Measurements from ENCODE around the gene ZNF780A. TPM values are rescaled to one million over a fixed set of nuclear protein-coding genes. Genes with fewer than 3 reads are reported as not detected.

ZNF780A gene
- total RNA-seq, 2 donors from 2014 or later: 12.6 to 25.3 TPM

- ATAC-seq (replicated peaks): no peak
- H3K9me3 Mint-ChIP-seq: peaks cover 3% of the 10 kb centered on the region
- no peaks in the 10 kb centered on the region for H3K4me1 Mint-ChIP-seq
- no peak overlapping the region for H3K4me3 Mint-ChIP-seq
- H3K27me3 Mint-ChIP-seq: peaks cover 3% of the 10 kb centered on the region
- no peaks in the 10 kb centered on the region for H3K36me3 Mint-ChIP-seq (ENCODE audit: low read depth)
- no peak overlapping the region for H3K27ac Mint-ChIP-seq
These were observed 12.9 kb upstream of the ZNF780A start for GRCh38 chr19:40103600-40103999.

DNA sequence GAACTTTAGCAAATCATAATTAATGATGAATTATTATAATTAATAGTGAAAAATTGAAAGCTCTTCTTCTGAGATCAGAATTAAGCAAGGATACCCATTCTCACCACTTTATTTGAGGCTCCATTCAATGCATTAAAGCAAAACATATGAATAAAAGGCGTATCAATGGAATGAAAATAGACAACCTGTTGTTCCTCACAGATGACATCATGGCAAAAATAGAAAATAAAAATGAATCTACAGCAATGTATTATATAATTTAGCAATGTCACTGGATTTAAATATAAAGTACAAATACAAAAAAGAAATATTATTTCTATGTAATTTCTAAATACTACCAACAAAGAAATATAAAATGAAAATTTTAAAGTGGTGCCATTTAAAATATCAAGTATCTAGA is 11.1 kb upstream of the ZNF780A start:
- Mint-ChIP-seq H3K36me3 (ENCODE audit: low read depth) (no peaks in the 10 kb centered on the region), H3K27ac (no peak overlapping the region), H3K4me3 (no peak overlapping the region), H3K4me1 (no peaks in the 10 kb centered on the region), H3K9me3 (peaks cover 3% of the 10 kb centered on the region), H3K27me3 (peaks cover 7% of the 10 kb centered on the region)
- ATAC-seq (replicated peaks): no peak

- H3K27me3 Mint-ChIP-seq: peaks cover 11% of the 10 kb centered on the region
- H3K36me3 Mint-ChIP-seq (ENCODE audit: low read depth): peaks cover 11% of the 10 kb centered on the region
- H3K9me3 Mint-ChIP-seq: no peaks in the 10 kb centered on the region
- H3K27ac Mint-ChIP-seq: no peak overlapping the region
- H3K4me3 Mint-ChIP-seq: no peak overlapping the region
- H3K4me1 Mint-ChIP-seq: peaks cover 20% of the 10 kb centered on the region
- no peak for ATAC-seq (replicated peaks)
These were observed 2.7 kb upstream of the ZNF780A start for GRCh38 chr19:40093416-40093815.

- Mint-ChIP-seq H3K36me3 (ENCODE audit: low read depth) (peaks cover 17% of the 10 kb centered on the region), H3K27me3 (peaks cover 7% of the 10 kb centered on the region), H3K27ac (peak overlapping the region; percentile 100), H3K9me3 (no peaks in the 10 kb centered on the region), H3K4me3 (peak overlapping the region; percentile 100), H3K4me1 (peaks cover 26% of the 10 kb centered on the region)
- no peak for ATAC-seq (replicated peaks)
These were observed 724 bp upstream of the ZNF780A start for GRCh38 chr19:40091205-40092129.

GRCh38 chr19:40089462-40089861 is 1.3 kb downstream of the ZNF780A start:
- Mint-ChIP-seq H3K4me1 (peaks cover 26% of the 10 kb centered on the region), H3K4me3 (peak overlapping the region; percentile 100), H3K27ac (peak overlapping the region; percentile 100), H3K9me3 (no peaks in the 10 kb centered on the region), H3K27me3 (peaks cover 5% of the 10 kb centered on the region), H3K36me3 (ENCODE audit: low read depth) (peaks cover 24% of the 10 kb centered on the region)
- no peak for ATAC-seq (replicated peaks)

- Mint-ChIP-seq H3K36me3 (ENCODE audit: low read depth) (peaks cover 33% of the 10 kb centered on the region), H3K27ac (peak overlapping the region; percentile 10), H3K9me3 (no peaks in the 10 kb centered on the region), H3K4me3 (peak overlapping the region; percentile 100), H3K4me1 (peaks cover 30% of the 10 kb centered on the region), H3K27me3 (no peaks in the 10 kb centered on the region)
- ATAC-seq (replicated peaks): no peak
These were observed 2.3 kb downstream of the ZNF780A start for GRCh38 chr19:40088299-40089047.

GRCh38 chr19:40084948-40085347 is 5.8 kb downstream of the ZNF780A start:
- Mint-ChIP-seq H3K9me3 (no peaks in the 10 kb centered on the region), H3K27me3 (no peaks in the 10 kb centered on the region), H3K4me3 (no peak overlapping the region), H3K36me3 (ENCODE audit: low read depth) (peaks cover 68% of the 10 kb centered on the region), H3K27ac (no peak overlapping the region), H3K4me1 (peaks cover 21% of the 10 kb centered on the region)
- no peak for ATAC-seq (replicated peaks)

- H3K27me3 Mint-ChIP-seq: no peaks in the 10 kb centered on the region
- peaks cover 15% of the 10 kb centered on the region for H3K9me3 Mint-ChIP-seq
- H3K4me1 Mint-ChIP-seq: peaks cover 4% of the 10 kb centered on the region
- ATAC-seq (replicated peaks): no peak
- no peak overlapping the region for H3K4me3 Mint-ChIP-seq
- peaks cover 87% of the 10 kb centered on the region for H3K36me3 Mint-ChIP-seq (ENCODE audit: low read depth)
- H3K27ac Mint-ChIP-seq: no peak overlapping the region
These were observed 9.3 kb downstream of the ZNF780A start for GRCh38 chr19:40081411-40081810.

- peaks cover 4% of the 10 kb centered on the region for H3K4me1 Mint-ChIP-seq
- H3K27me3 Mint-ChIP-seq: no peaks in the 10 kb centered on the region
- peaks cover 98% of the 10 kb centered on the region for H3K36me3 Mint-ChIP-seq (ENCODE audit: low read depth)
- H3K27ac Mint-ChIP-seq: no peak overlapping the region
- H3K4me3 Mint-ChIP-seq: no peak overlapping the region
- no peak for ATAC-seq (replicated peaks)
- peaks cover 21% of the 10 kb centered on the region for H3K9me3 Mint-ChIP-seq
These were observed 10.5 kb downstream of the ZNF780A start for GRCh38 chr19:40080289-40080688.

DNA sequence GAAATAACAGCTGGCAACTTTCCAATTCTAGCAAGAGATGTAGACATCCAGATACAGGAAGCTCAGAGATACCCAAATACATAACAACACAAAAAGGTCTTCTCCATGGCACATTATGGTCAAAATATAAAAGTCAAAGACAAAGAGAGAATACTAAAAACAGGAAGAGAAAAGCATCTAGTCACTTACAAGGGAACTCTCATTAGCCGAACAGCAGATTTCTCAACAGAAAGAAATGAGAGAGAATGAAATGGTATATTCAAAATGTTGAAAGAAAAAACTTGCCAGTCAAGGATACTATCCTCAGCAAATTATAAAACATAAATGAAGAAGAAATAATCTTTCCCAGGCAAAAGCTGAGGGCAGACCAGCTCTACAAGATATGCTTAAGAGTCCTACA is 12.4 kb downstream of the ZNF780A start:
- H3K4me3 Mint-ChIP-seq: no peak overlapping the region
- H3K27ac Mint-ChIP-seq: no peak overlapping the region
- ATAC-seq (replicated peaks): no peak
- peaks cover 100% of the 10 kb centered on the region for H3K36me3 Mint-ChIP-seq (ENCODE audit: low read depth)
- H3K9me3 Mint-ChIP-seq: peaks cover 25% of the 10 kb centered on the region
- no peaks in the 10 kb centered on the region for H3K27me3 Mint-ChIP-seq
- H3K4me1 Mint-ChIP-seq: no peaks in the 10 kb centered on the region

GRCh38 chr19:40070058-40070457 is 20.7 kb downstream of the ZNF780A start:
- H3K4me1 Mint-ChIP-seq: no peaks in the 10 kb centered on the region
- no peak overlapping the region for H3K4me3 Mint-ChIP-seq
- H3K27me3 Mint-ChIP-seq: no peaks in the 10 kb centered on the region
- H3K9me3 Mint-ChIP-seq: peaks cover 12% of the 10 kb centered on the region
- no peak overlapping the region for H3K27ac Mint-ChIP-seq
- no peak for ATAC-seq (replicated peaks)
- peaks cover 29% of the 10 kb centered on the region for H3K36me3 Mint-ChIP-seq (ENCODE audit: low read depth)

DNA sequence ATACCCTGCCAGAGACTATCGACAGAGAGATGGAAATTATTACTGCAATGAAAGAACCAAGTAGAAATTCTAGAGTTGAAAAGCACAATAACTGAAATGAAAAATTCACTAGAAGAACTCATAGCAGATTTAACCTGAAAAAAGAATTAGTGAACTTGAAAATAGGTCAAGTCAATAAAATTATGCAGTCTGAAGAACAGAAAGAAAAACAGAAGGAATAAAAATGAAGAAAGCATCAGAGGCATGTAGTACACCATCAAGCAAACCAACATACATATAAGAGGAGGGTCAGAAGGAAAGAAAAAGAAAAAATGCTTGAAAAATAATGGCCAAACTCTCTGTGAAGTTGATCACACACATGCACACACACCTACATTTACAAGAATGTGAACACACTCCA is 31.1 kb downstream of the ZNF780A start:
- no peak for ATAC-seq (replicated peaks)
- Mint-ChIP-seq H3K36me3 (ENCODE audit: low read depth) (no peaks in the 10 kb centered on the region), H3K27ac (no peak overlapping the region), H3K9me3 (peaks cover 17% of the 10 kb centered on the region), H3K4me1 (peaks cover 11% of the 10 kb centered on the region), H3K27me3 (peaks cover 6% of the 10 kb centered on the region), H3K4me3 (no peak overlapping the region)

DNA sequence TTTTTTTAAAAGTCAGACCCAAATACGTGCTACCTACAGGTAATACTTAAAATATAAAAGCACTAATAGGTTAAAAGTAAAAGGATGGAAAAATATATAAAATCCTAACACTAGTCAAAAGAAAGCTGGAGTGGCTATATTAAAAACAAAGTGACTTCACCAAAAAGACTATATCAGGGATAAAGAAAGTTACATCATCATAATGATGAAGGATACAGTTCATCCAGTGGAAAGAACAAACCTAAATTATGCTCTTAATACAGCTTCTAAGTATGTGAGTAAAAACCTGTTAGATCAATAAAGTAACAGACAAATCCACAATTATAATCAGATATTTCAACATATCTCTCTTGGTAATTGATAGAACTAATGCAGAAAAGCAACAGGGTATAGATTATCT is 33.6 kb downstream of the ZNF780A start:
- no peaks in the 10 kb centered on the region for H3K36me3 Mint-ChIP-seq (ENCODE audit: low read depth)
- peak overlapping the region; percentile 97 for H3K4me3 Mint-ChIP-seq
- no peak for ATAC-seq (replicated peaks)
- peaks cover 21% of the 10 kb centered on the region for H3K4me1 Mint-ChIP-seq
- H3K27me3 Mint-ChIP-seq: peaks cover 6% of the 10 kb centered on the region
- peaks cover 9% of the 10 kb centered on the region for H3K9me3 Mint-ChIP-seq
- H3K27ac Mint-ChIP-seq: no peak overlapping the region

DNA sequence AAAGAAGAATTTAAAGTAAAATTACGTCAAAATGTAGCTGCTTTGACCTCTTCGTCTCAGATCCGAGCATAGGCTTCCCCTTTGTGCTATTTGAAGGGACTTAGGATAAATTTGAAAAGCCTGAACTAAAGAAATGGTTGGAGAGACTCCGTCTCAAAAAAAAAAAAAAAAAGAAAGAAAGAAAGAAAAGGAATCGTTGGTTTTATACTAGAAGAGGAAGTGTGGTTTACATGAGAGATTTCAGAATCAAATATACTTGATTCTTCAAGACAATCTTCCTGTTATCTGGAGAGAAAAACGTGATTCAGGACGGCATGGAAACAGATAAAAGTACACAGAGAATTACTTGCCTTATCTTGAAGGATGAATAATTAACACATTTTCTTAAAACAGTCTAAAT is 34.2 kb downstream of the ZNF780A start:
- peaks cover 21% of the 10 kb centered on the region for H3K4me1 Mint-ChIP-seq
- peak overlapping the region; percentile 97 for H3K4me3 Mint-ChIP-seq
- H3K27ac Mint-ChIP-seq: peak overlapping the region; percentile 93
- no peaks in the 10 kb centered on the region for H3K36me3 Mint-ChIP-seq (ENCODE audit: low read depth)
- ATAC-seq (replicated peaks): peak; percentile 18
- H3K9me3 Mint-ChIP-seq: peaks cover 9% of the 10 kb centered on the region
- H3K27me3 Mint-ChIP-seq: peaks cover 6% of the 10 kb centered on the region
